ENCODE results near the gene DTNA. TPM values are rescaled to one million over a fixed set of nuclear protein-coding genes. Genes with fewer than 3 reads are reported as not detected.

The DTNA gene
- total RNA-seq, 1 experiment from 2014 or later = not detected

DNA sequence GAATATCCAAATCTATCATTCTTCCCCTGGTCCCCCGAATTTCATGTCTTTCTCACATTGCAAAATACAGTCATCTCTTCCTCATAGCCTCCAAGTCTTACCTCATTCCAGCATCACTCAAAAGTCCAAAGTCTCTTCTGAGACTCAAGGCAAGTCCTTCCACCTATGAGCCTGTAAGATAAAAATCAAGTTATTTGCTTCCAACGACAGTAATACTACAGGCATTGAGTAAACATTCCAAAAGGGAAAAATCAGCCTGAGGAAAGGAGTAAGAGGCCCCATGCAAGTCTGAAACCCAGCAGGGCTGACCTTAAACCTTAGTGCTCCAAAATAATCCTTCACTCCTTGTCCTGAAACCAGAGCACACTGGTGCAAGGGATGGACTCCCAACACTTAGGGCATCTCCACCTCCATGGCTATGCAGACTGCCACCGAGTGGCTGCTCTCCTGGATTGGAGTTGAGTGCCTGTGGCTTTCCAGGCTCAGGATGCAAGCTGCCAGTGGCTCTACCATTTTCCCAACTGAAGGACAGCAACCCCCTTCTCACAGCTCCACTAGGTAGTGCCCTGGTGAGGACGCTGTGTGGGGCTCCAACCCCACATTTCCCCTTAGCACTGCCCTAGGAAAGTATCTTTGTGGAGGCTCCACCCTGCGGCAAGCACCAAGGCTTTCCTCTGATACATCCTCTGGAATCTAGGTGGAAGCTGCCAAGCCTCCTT is 16.3 kb downstream of the DTNA start:
- intact Hi-C loops (cut with micrococcal nuclease) = no loop called here
- Mint-ChIP-seq H3K27me3 (ENCODE audit: insufficient read depth, unreplicated experiment) (no peaks in the 10 kb centered on the region), H3K4me3 (ENCODE audit: unreplicated experiment) (no peak overlapping the region), H3K36me3 (ENCODE audit: insufficient read depth, unreplicated experiment) (no peaks in the 10 kb centered on the region), H3K9me3 (ENCODE audit: unreplicated experiment) (no peaks in the 10 kb centered on the region), H3K4me1 (ENCODE audit: insufficient read depth, unreplicated experiment) (peaks cover 7% of the 10 kb centered on the region), H3K27ac (ENCODE audit: low read depth, unreplicated experiment) (no peak overlapping the region)
- CTCF ChIA-PET = no interaction called here
- DNase-seq (ENCODE audit: unreplicated experiment) = no peak
- no peak for TF ChIP-seq CTCF (IDR thresholded peaks at IDR 0.05; ENCODE audit: unreplicated experiment)
- POLR2A ChIA-PET = no interaction called here
- BruUV-seq (replicated peaks) = no TSS peak

DNA sequence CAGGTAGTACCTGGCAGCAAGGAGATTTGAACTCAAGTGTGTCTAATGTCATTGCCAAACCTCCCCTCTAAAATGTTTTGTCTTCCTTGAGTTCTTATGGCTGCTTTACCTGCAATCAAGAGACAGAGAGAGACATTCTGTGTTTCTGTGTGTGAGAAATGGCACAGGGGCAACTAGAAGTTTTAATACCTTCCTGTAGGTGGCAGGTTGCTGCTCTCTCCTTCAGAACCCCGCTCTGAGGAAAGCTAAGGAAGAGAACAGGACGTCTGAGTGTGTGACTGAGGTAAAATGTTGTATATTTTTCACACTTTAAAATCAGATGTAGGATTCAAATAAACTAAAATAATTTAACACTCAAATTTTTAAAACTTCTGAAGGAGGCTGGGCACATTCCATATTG is 19.2 kb downstream of the DTNA start:
- peak; percentile 64 for TF ChIP-seq CTCF (IDR thresholded peaks at IDR 0.05; ENCODE audit: unreplicated experiment)
- Mint-ChIP-seq H3K27ac (ENCODE audit: low read depth, unreplicated experiment) (no peak overlapping the region), H3K36me3 (ENCODE audit: insufficient read depth, unreplicated experiment) (no peaks in the 10 kb centered on the region), H3K9me3 (ENCODE audit: unreplicated experiment) (no peaks in the 10 kb centered on the region), H3K4me3 (ENCODE audit: unreplicated experiment) (no peak overlapping the region), H3K27me3 (ENCODE audit: insufficient read depth, unreplicated experiment) (no peaks in the 10 kb centered on the region), H3K4me1 (ENCODE audit: insufficient read depth, unreplicated experiment) (peaks cover 7% of the 10 kb centered on the region)
- DNase-seq (ENCODE audit: unreplicated experiment) = peak; percentile 57
- intact Hi-C loops (cut with micrococcal nuclease) = loop anchor here (1.0 kb wide), 1 partner anchor 59 kb away; no protein-coding TSS in a partner anchor
- CTCF ChIA-PET = interaction anchor here (0.6 to 6.6 kb wide), 13 partner anchors 9 to 703 kb away, joined by 3 to 44 read pairs (median 5); partner anchors contain the start of gene DTNA
- POLR2A ChIA-PET = interaction anchor here (0.6 to 1.3 kb wide), 3 partner anchors 31 to 872 kb away, joined by 3 to 5 read pairs (median 3); no protein-coding TSS in a partner anchor
- BruUV-seq (replicated peaks) = no TSS peak

DNA sequence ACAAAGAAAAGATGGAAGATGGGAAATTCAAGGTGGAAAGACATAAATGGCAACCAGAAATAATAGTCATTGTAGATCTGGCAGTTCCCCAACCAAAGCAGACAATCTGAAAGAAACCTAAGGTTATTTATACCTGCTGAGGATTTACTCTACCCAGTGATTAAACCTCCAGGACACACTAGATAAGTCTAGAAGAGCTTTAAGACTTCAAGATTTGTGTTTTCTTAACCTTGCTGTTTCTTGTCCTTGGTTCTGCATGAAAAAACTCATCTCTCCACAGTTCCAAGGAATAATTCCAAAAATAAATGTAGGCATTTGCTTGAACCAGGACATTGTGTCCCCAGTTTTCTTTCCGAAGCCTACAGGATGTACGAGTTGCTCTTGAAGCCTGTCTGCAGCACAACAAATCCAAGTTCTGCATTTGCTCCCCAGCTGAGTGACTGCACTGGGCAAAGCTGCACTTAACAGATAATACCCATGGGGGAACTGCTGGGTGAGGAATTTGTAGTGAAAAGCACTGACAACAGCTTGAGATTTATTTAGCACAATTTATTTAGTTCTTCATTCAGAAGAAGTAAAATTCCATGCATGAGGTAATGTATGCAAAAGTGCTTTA is 19.8 kb downstream of the DTNA start:
- Mint-ChIP-seq H3K4me1 (ENCODE audit: insufficient read depth, unreplicated experiment) (peaks cover 7% of the 10 kb centered on the region), H3K9me3 (ENCODE audit: unreplicated experiment) (no peaks in the 10 kb centered on the region), H3K36me3 (ENCODE audit: insufficient read depth, unreplicated experiment) (no peaks in the 10 kb centered on the region), H3K4me3 (ENCODE audit: unreplicated experiment) (no peak overlapping the region), H3K27ac (ENCODE audit: low read depth, unreplicated experiment) (no peak overlapping the region), H3K27me3 (ENCODE audit: insufficient read depth, unreplicated experiment) (no peaks in the 10 kb centered on the region)
- CTCF ChIA-PET = interaction anchor here (0.6 to 6.6 kb wide), 15 partner anchors 10 to 704 kb away, joined by 3 to 44 read pairs (median 4); partner anchors contain the start of gene DTNA
- intact Hi-C loops (cut with micrococcal nuclease) = loop anchor here (1.0 kb wide), 1 partner anchor 58 kb away; no protein-coding TSS in a partner anchor
- no peak for TF ChIP-seq CTCF (IDR thresholded peaks at IDR 0.05; ENCODE audit: unreplicated experiment)
- POLR2A ChIA-PET = interaction anchor here (0.6 to 1.3 kb wide), 3 partner anchors 31 to 873 kb away, joined by 3 to 5 read pairs (median 3); no protein-coding TSS in a partner anchor
- BruUV-seq (replicated peaks) = no TSS peak
- no peak for DNase-seq (ENCODE audit: unreplicated experiment)

DNA sequence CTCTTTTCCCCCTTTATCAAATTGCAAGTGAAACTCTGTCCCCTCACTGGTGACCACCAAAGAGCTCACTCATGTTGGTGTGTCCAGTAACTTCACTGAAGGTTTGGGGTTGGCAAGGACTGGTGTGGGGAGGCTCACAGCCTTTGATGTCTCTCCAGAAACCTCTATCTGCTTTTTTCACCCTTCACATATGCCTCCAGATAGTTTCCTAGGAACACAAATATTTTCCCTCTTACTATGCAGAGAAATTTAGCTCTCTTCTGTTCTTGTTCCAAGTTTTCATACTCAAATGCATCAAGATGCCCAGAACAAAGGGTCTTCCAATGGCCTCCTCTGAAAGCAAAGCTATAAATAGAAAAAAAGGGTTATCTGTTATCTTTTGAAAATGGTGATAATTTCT is 20.7 kb downstream of the DTNA start:
- Mint-ChIP-seq H3K27me3 (ENCODE audit: insufficient read depth, unreplicated experiment) (no peaks in the 10 kb centered on the region), H3K9me3 (ENCODE audit: unreplicated experiment) (no peaks in the 10 kb centered on the region), H3K27ac (ENCODE audit: low read depth, unreplicated experiment) (no peak overlapping the region), H3K4me3 (ENCODE audit: unreplicated experiment) (no peak overlapping the region), H3K4me1 (ENCODE audit: insufficient read depth, unreplicated experiment) (peaks cover 7% of the 10 kb centered on the region), H3K36me3 (ENCODE audit: insufficient read depth, unreplicated experiment) (no peaks in the 10 kb centered on the region)
- no peak for TF ChIP-seq CTCF (IDR thresholded peaks at IDR 0.05; ENCODE audit: unreplicated experiment)
- intact Hi-C loops (cut with micrococcal nuclease) = no loop called here
- CTCF ChIA-PET = interaction anchor here (0.7 to 6.6 kb wide), 11 partner anchors 8 to 482 kb away, joined by 3 to 44 read pairs (median 6); no protein-coding TSS in a partner anchor
- POLR2A ChIA-PET = no interaction called here
- no peak for DNase-seq (ENCODE audit: unreplicated experiment)
- no TSS peak for BruUV-seq (replicated peaks)
